IMR-90 (cell line): ENCODE measurements around the gene MUC5AC. TPM values are rescaled to one million over a fixed set of nuclear protein-coding genes. Genes with fewer than 3 reads are reported as not detected.
A peak's percentile ranks its signal among the peaks of the same experiment; 100 is the strongest.

Experiments
- ATAC-seq: fragments of 200-7000 bp; cut with Tn5 transposase; 2 replicates; pipeline ENCODE4 v1.9.1; 2020; ENCODE audit warnings: low read depth, mild to moderate bottlenecking, moderate library complexity
- BruUV-seq: library from RNA; stranded (reverse); fragments of 400-500 nt; replicated peaks from 2 replicates; lab custom pipeline; 2021; lab: Mats Ljungman, UMichigan
- CTCF ChIA-PET: fragments of 300-600 bp; formaldehyde crosslinking; extraction: SDS; loops from one replicate; lab custom pipeline; 2021; ENCODE audit warnings: antibody characterized with exemption; lab: Yijun Ruan, JAX
- POLR2A ChIA-PET: fragments of 300-600 bp; sonication (Branson Sonifier 250); formaldehyde crosslinking; loops from one replicate; lab custom pipeline; 2022; ENCODE audit warnings: antibody characterized with exemption; ENCODE audit not compliant: unreplicated experiment; lab: Charles Lee
- DNase-seq: peaks from one replicate; pipeline ENCODE4 v3.0.0; 2013
- H2AFZ ChIP-seq: replicated peaks from 2 replicates; pipeline ENCODE3; 2013; ENCODE audit warnings: low read length, mild to moderate bottlenecking; ENCODE audit not compliant: poor library complexity
- H2AK5ac ChIP-seq: 2 replicates; pipeline ENCODE4 v1.6.1; 2013; ENCODE audit warnings: low read depth, low read length, inconsistent platforms
- H2AK9ac ChIP-seq: replicated peaks from 2 replicates; pipeline ENCODE3; 2013; ENCODE audit warnings: mild to moderate bottlenecking, low read depth, low read length, moderate library complexity; ENCODE audit not compliant: poor library complexity
- H2BK120ac ChIP-seq: 2 replicates; pipeline ENCODE4 v1.6.1; 2013; ENCODE audit warnings: low read depth, low read length, inconsistent platforms
- H2BK15ac ChIP-seq: 3 replicates; pipeline ENCODE4 v1.6.1; 2013; ENCODE audit warnings: low read depth, low read length, inconsistent platforms
- H2BK20ac ChIP-seq: 2 replicates; pipeline ENCODE4 v1.6.1; 2013; ENCODE audit warnings: low read depth, mild to moderate bottlenecking, inconsistent platforms, low read length, moderate library complexity
- H2BK5ac ChIP-seq: 2 replicates; pipeline ENCODE4 v1.6.1; 2013; ENCODE audit warnings: mild to moderate bottlenecking, low read depth, low read length, inconsistent platforms; ENCODE audit not compliant: poor library complexity, severe bottlenecking
- H3K14ac ChIP-seq: replicated peaks from 2 replicates; pipeline ENCODE4 v1.6.1; 2013; ENCODE audit warnings: low read depth, low read length, inconsistent platforms
- H3K18ac ChIP-seq: 2 replicates; pipeline ENCODE4 v1.6.1; 2013; ENCODE audit warnings: low read depth, low read length, control low read depth
- H3K23ac ChIP-seq: 2 replicates; pipeline ENCODE4 v1.6.1; 2013; ENCODE audit warnings: low read depth, low read length, inconsistent platforms
- H3K27ac ChIP-seq: 2 replicates; pipeline ENCODE4 v1.5.1; 2013; ENCODE audit warnings: mild to moderate bottlenecking, control low read depth, low read length; ENCODE audit not compliant: insufficient read depth
- H3K27me3 ChIP-seq: 2 replicates; pipeline ENCODE4 v1.6.1; 2013; ENCODE audit warnings: low read length; ENCODE audit not compliant: control insufficient read depth, insufficient read depth
- H3K36me3 ChIP-seq: 2 replicates; pipeline ENCODE4 v1.6.1; 2013; ENCODE audit warnings: low read length, mixed read lengths; ENCODE audit not compliant: control insufficient read depth, insufficient read depth
- H3K4ac ChIP-seq: 2 replicates; pipeline ENCODE4 v1.6.1; 2013; ENCODE audit warnings: low read depth, low read length, inconsistent platforms
- H3K4me1 ChIP-seq: 2 replicates; pipeline ENCODE4 v1.6.1; 2013; ENCODE audit warnings: low read length, mixed read lengths; ENCODE audit not compliant: control insufficient read depth, insufficient read depth
- H3K4me2 ChIP-seq: 2 replicates; pipeline ENCODE4 v1.6.1; 2013; ENCODE audit warnings: low read depth, mild to moderate bottlenecking, control low read depth, low read length, moderate library complexity
- H3K4me3 ChIP-seq: 2 replicates; pipeline ENCODE4 v1.5.1; 2013; ENCODE audit warnings: low read depth, mild to moderate bottlenecking, control low read depth, low read length, moderate library complexity; ENCODE audit not compliant: insufficient read depth
- H3K56ac ChIP-seq: 2 replicates; pipeline ENCODE4 v1.6.1; 2013; ENCODE audit warnings: low read length, inconsistent platforms; ENCODE audit not compliant: insufficient read depth; ENCODE audit errors: extremely low read depth
- H3K79me1 ChIP-seq, 2 experiments: 2 replicates each; pipeline ENCODE4 v1.6.1; 2013; ENCODE audit warnings: low read length in 2 of 2, inconsistent platforms in 1 of 2, low read depth in 1 of 2
- H3K9ac ChIP-seq: 2 replicates; pipeline ENCODE4 v1.6.1; 2013; ENCODE audit warnings: low read depth, low read length, control low read depth
- H3K9me1 ChIP-seq: 2 replicates; pipeline ENCODE4 v1.6.1; 2013; ENCODE audit warnings: low read length, inconsistent platforms; ENCODE audit not compliant: insufficient read depth
- H3K9me3 ChIP-seq: 2 replicates; pipeline ENCODE4 v1.6.1; 2013; ENCODE audit warnings: low read length; ENCODE audit not compliant: control insufficient read depth, insufficient read depth
- H4K20me1 ChIP-seq: 2 replicates; pipeline ENCODE4 v1.6.1; 2013; ENCODE audit warnings: low read length, inconsistent platforms; ENCODE audit not compliant: insufficient read depth
- H4K5ac ChIP-seq: 2 replicates; pipeline ENCODE4 v1.6.1; 2013; ENCODE audit warnings: mild to moderate bottlenecking, low read depth, low read length, control low read depth
- H4K8ac ChIP-seq, 2 experiments: 2 replicates each; pipeline ENCODE4 v1.6.1; 2013; ENCODE audit warnings: low read depth in 2 of 2, low read length in 2 of 2, control low read depth in 1 of 2, inconsistent platforms in 1 of 2
- H4K91ac ChIP-seq: 2 replicates; pipeline ENCODE4 v1.6.1; 2013; ENCODE audit warnings: low read depth, low read length, inconsistent platforms; ENCODE audit not compliant: insufficient read depth
- BHLHE40 ChIP-seq: fragments of 150-350 bp; IDR thresholded peaks from 2 replicates; pipeline ENCODE4 v1.6.1; 2016; ENCODE audit warnings: mild to moderate bottlenecking, low read depth, low read length
- CEBPB ChIP-seq: IDR thresholded peaks from 2 replicates; pipeline ENCODE4 v1.6.1; 2012; ENCODE audit warnings: low read depth, low read length, improper control_type of control experiment
- CHD1 ChIP-seq: IDR thresholded peaks from 2 replicates; pipeline ENCODE4 v1.6.1; 2012; ENCODE audit warnings: low read depth, low read length, improper control_type of control experiment
- CTCF ChIP-seq: conservative IDR thresholded peaks from 2 replicates; pipeline ENCODE4 v1.5.1; 2012; ENCODE audit warnings: mild to moderate bottlenecking, low read depth, low read length, improper control_type of control experiment
- ELK1 ChIP-seq: fragments of 150-350 bp; IDR thresholded peaks from 2 replicates; pipeline ENCODE4 v1.6.1; 2016; ENCODE audit warnings: low read depth, mild to moderate bottlenecking, low read length, moderate library complexity, borderline replicate concordance
- FOS ChIP-seq: fragments of 150-350 bp; IDR thresholded peaks from 2 replicates; pipeline ENCODE4 v1.6.1; 2016; ENCODE audit warnings: low read depth, low read length
- MAZ ChIP-seq: IDR thresholded peaks from 2 replicates; pipeline ENCODE4 v1.6.1; 2012; ENCODE audit warnings: low read depth, mild to moderate bottlenecking, low read length, improper control_type of control experiment, moderate library complexity, borderline replicate concordance
- MXI1 ChIP-seq: IDR thresholded peaks from 2 replicates; pipeline ENCODE4 v1.6.1; 2012; ENCODE audit warnings: low read depth, mild to moderate bottlenecking, low read length, moderate library complexity, borderline replicate concordance
- NFE2L2 ChIP-seq: fragments of 150-350 bp; IDR thresholded peaks from 2 replicates; pipeline ENCODE4 v1.6.1; 2016; ENCODE audit warnings: low read depth, mild to moderate bottlenecking, low read length
- POLR2A ChIP-seq: IDR thresholded peaks from 2 replicates; pipeline ENCODE4 v1.6.1; 2012; ENCODE audit warnings: mild to moderate bottlenecking, low read depth, low read length
- RAD21 ChIP-seq: IDR thresholded peaks from 2 replicates; pipeline ENCODE4 v1.6.1; 2012; ENCODE audit warnings: low read length, improper control_type of control experiment
- RCOR1 ChIP-seq: IDR thresholded peaks from 2 replicates; pipeline ENCODE4 v1.6.1; 2012; ENCODE audit warnings: mild to moderate bottlenecking, low read length, improper control_type of control experiment; ENCODE audit not compliant: insufficient replicate concordance
- SMC3 ChIP-seq: fragments of 150-350 bp; IDR thresholded peaks from 2 replicates; pipeline ENCODE4 v1.6.1; 2016; ENCODE audit warnings: low read depth, mild to moderate bottlenecking, antibody characterized with exemption, low read length, moderate library complexity
- USF2 ChIP-seq: fragments of 150-350 bp; IDR thresholded peaks from 2 replicates; pipeline ENCODE4 v1.6.1; 2017; ENCODE audit warnings: mild to moderate bottlenecking, antibody characterized with exemption, low read length, low read depth
- WGBS, 2 experiments: methylation state at CpG; one replicate each; pipeline versions ENCODE4 v1.1.5 to v1.1.7; 2013; ENCODE audit warnings: missing lambda C conversion rate in 2 of 2; ENCODE audit not compliant: insufficient read length in 1 of 2; ENCODE audit errors: extremely low coverage in 2 of 2; 5-methylcytosine and 5-hydroxymethylcytosine counted together
- dilution Hi-C: fragments of 300-500 bp; cut with HindIII; formaldehyde crosslinking; loops from one replicate; pipeline ENCODE4 v1.14.3; 2018; ENCODE audit warnings: low sequenced_read_pairs; ENCODE audit not compliant: unreplicated experiment
- in situ Hi-C: fragments of 300-500 bp; cut with MboI; formaldehyde crosslinking; loops from 3 replicates; pipeline ENCODE4 v1.14.3; 2019; ENCODE audit warnings: low sequenced_read_pairs, inconsistent platforms, mixed read lengths
- intact Hi-C: fragments of 100-400 bp; cut with micrococcal nuclease; formaldehyde crosslinking; loops from 2 replicates; pipeline ENCODE4 v1.10.0; 2022
- polyA plus RNA-seq, 3 experiments: library from polyadenylated mRNA; depleted of rRNA; stranded (reverse); fragments of >200 nt; gene quantifications; 2 replicates each; pipeline ENCODE4 v1.2.3, GENCODE V29; 2012; ENCODE audit warnings: low replicate concordance in 1 of 3
- total RNA-seq: library from RNA; depleted of rRNA; stranded (reverse); fragments of >200 nt; gene quantifications from 2 replicates; pipeline ENCODE4 v1.2.3, GENCODE V29; 2012

Gene MUC5AC
- total and polyA plus RNA-seq, 2 of the 4 experiments (the other 2 are of a cell fraction): 0.02 TPM; not detected in 1

- WGBS, 2 experiments: 80% methylated on average over 4 of the region's 18 CpGs; no CpG with 5 or more reads in 1 of the 2 experiments
- no peak overlapping the region for H3K23ac ChIP-seq
- no peak overlapping the region; the same call in 1 of the 2 replicates for H2BK120ac ChIP-seq
- H2BK5ac ChIP-seq: no peak overlapping the region
- H3K36me3 ChIP-seq: no peaks in the 10 kb centered on the region
- ChIA-PET POLR2A (no interaction called here), CTCF (interaction anchor here (1.4 kb wide), 1 partner anchor 12 kb away, joined by 4 read pairs; no protein-coding TSS in a partner anchor)
- DNase-seq (no peak), ATAC-seq (no peak)
- BruUV-seq: no TSS peak
- no peak overlapping the region for H2AFZ ChIP-seq
- 0 out of 2 replicates have a peak, but pooled peaks cover 5% of the 10 kb centered on the region for H3K9me1 ChIP-seq
- no peak overlapping the region for H3K4me2 ChIP-seq
- no peak overlapping the region for H3K4me3 ChIP-seq
- H3K4ac ChIP-seq: no peak overlapping the region
- 0 out of 3 replicates have a peak overlapping the region, but pooled peaks have one; percentile 39 for H2BK15ac ChIP-seq
- H4K5ac ChIP-seq: no peak overlapping the region
- H3K56ac ChIP-seq: no peak overlapping the region
- H3K27ac ChIP-seq: no peak overlapping the region
- H4K20me1 ChIP-seq: no peaks in the 10 kb centered on the region
- dilution Hi-C loops (no loop called here), intact Hi-C loops (no loop called here), in situ Hi-C loops (no loop called here)
- peaks cover 16% of the 10 kb centered on the region for H3K9me3 ChIP-seq
- peak overlapping the region; percentile 22; the same call in 1 of the 2 replicates for H2AK5ac ChIP-seq
- no peak overlapping the region for H3K9ac ChIP-seq
- no peak overlapping the region for H3K18ac ChIP-seq
- H3K14ac ChIP-seq: no peak overlapping the region
- peak overlapping the region; percentile 14; the same call in 1 of the 2 replicates for H2BK20ac ChIP-seq
- no peak overlapping the region for H4K91ac ChIP-seq
- H2AK9ac ChIP-seq: no peak overlapping the region
- H3K4me1 ChIP-seq: peaks cover 13% of the 10 kb centered on the region
- H3K79me1 ChIP-seq: no peaks in the 10 kb centered on the region
- no peak overlapping the region for H4K8ac ChIP-seq
- no peaks in the 10 kb centered on the region for H3K27me3 ChIP-seq
- no peak for TF ChIP-seq SMC3
- no peak for TF ChIP-seq MAZ
- no peak for TF ChIP-seq MXI1
- TF ChIP-seq RCOR1: no peak
- TF ChIP-seq NFE2L2: no peak
- no peak for TF ChIP-seq POLR2A
- TF ChIP-seq USF2: no peak
- no peak for TF ChIP-seq CHD1
- TF ChIP-seq CEBPB: no peak
- no peak for TF ChIP-seq RAD21
- no peak for TF ChIP-seq CTCF
- no peak for TF ChIP-seq FOS
- TF ChIP-seq ELK1: no peak
- no peak for TF ChIP-seq BHLHE40
Measured at GRCh38 chr11:1140642-1141490, 16.9 kb upstream of the MUC5AC start.
